Thyroid gland (tissue), 4 donors: ENCODE results near the gene MB.

ENCODE experiments used
- CTCF ChIP-seq, 6 experiments: fragments of 200-600 bp in 3 of 6; fragments of 450-650 bp in 3 of 6; sonication (generic) in 3 of 6; IDR thresholded peaks; one replicate each; pipeline ENCODE4 v1.5.1; 2016 to 2019; ENCODE audit warnings: antibody characterized with exemption in 6 of 6, mild to moderate bottlenecking in 2 of 6, inconsistent platforms in 1 of 6, moderate library complexity in 1 of 6
- POLR2A ChIP-seq, 2 donors: fragments of 450-650 bp; IDR thresholded peaks; one replicate each; pipeline ENCODE4 v1.6.1; 2017; ENCODE audit warnings: antibody characterized with exemption in 2 of 2, mild to moderate bottlenecking in 2 of 2, moderate library complexity in 1 of 2

- TF ChIP-seq CTCF (IDR thresholded peaks at IDR 0.05) (no peak), POLR2A (IDR thresholded peaks at IDR 0.05) (no peak)
Measured at GRCh38 chr22:35558031-35558430, 59.1 kb downstream of the MB start.
